HepG2 (cell line): Measurements from ENCODE around the gene ALMS1. TPM values are rescaled to one million over a fixed set of nuclear protein-coding genes. Genes with fewer than 3 reads are reported as not detected.
A peak's percentile ranks its signal among the peaks of the same experiment; 100 is the strongest.

ENCODE experiments used
- ATAC-seq: fragments of 200-7000 bp; cut with Tn5 transposase; 3 replicates; pipeline ENCODE4 v1.9.1; 2020; ENCODE audit warnings: mild to moderate bottlenecking, moderate library complexity
- BruUV-seq: library from RNA; stranded (reverse); fragments of 400-500 nt; replicated peaks from 2 replicates; lab custom pipeline; 2021; lab: Mats Ljungman, UMichigan
- CTCF ChIA-PET: fragments of 300-600 bp; formaldehyde crosslinking; extraction: SDS; loops from one replicate; lab custom pipeline; 2021; ENCODE audit warnings: low total read pairs, inconsistent platforms, low intra/inter-chr PET ratio; lab: Yijun Ruan, JAX
- POLR2A ChIA-PET: fragments of 350-600 bp; sonication (Branson Sonifier 250); formaldehyde crosslinking; loops from one replicate; lab custom pipeline; 2020; ENCODE audit warnings: antibody characterized with exemption, inconsistent platforms; lab: Yijun Ruan, JAX
- DNase-seq: peaks from one replicate; pipeline ENCODE4 v3.0.0-alpha.2; 2015; ENCODE audit warnings: low spot score
- FAIRE-seq: peaks from 3 replicates; lab custom pipeline; 2011; peaks lifted over from hg19 to GRCh38; lab: Jason Lieb, UNC
- H2AFZ ChIP-seq: one replicate; pipeline ENCODE4 v1.6.1; 2011; ENCODE audit warnings: low read length, inconsistent platforms
- H3K27ac ChIP-seq: fragments of 300-600 bp; 3 replicates; pipeline ENCODE4 v1.8.0; 2011; ENCODE audit warnings: mixed run types, mild to moderate bottlenecking, mixed read lengths, low read length, inconsistent platforms; ENCODE audit not compliant: insufficient read depth; ENCODE audit errors: extremely low read length
- H3K27me3 ChIP-seq, 2 experiments: fragments of 200-600 bp in 1 of 2; 2 replicates in 1 of 2; 3 replicates in 1 of 2; pipeline versions ENCODE4 v1.6.0 to v1.8.0; 2011; ENCODE audit warnings: low read length in 2 of 2, mild to moderate bottlenecking in 2 of 2, moderate library complexity in 2 of 2, inconsistent platforms in 1 of 2; ENCODE audit not compliant: insufficient read depth in 2 of 2, control insufficient read depth in 1 of 2
- H3K36me3 ChIP-seq, 2 experiments: fragments of 200-600 bp in 1 of 2; replicated peaks in 1 of 2; 2 replicates in 1 of 2; 3 replicates in 1 of 2; pipeline versions ENCODE4 v1.5.1 to v1.8.0; 2011; ENCODE audit warnings: low read length in 2 of 2, inconsistent platforms in 1 of 2; ENCODE audit not compliant: insufficient read depth in 2 of 2, control insufficient read depth in 1 of 2
- H3K4me1 ChIP-seq: 2 replicates; pipeline ENCODE4 v1.5.1; 2012; ENCODE audit warnings: low read length, inconsistent platforms; ENCODE audit not compliant: insufficient read depth
- H3K4me2 ChIP-seq: 2 replicates; pipeline ENCODE4 v1.6.0; 2011; ENCODE audit warnings: low read depth, low read length, inconsistent platforms
- H3K4me3 ChIP-seq, 3 experiments: fragments of 200-600 bp in 1 of 3; sonication (generic), shearing (Covaris generic) in 1 of 3; replicated peaks in 1 of 3; 2 replicates each; pipeline ENCODE4 v1.5.1; 2011 to 2016; ENCODE audit warnings: low read length in 3 of 3, inconsistent platforms in 2 of 3, low read depth in 2 of 3, mild to moderate bottlenecking in 2 of 3, control low read depth in 1 of 3, mixed read lengths in 1 of 3; ENCODE audit not compliant: insufficient read depth in 1 of 3
- H3K79me2 ChIP-seq: one replicate; pipeline ENCODE4 v1.6.1; 2011; ENCODE audit warnings: low read length, inconsistent platforms; ENCODE audit not compliant: insufficient read depth
- H3K9ac ChIP-seq: 2 replicates; pipeline ENCODE4 v1.6.0; 2011; ENCODE audit warnings: mild to moderate bottlenecking, low read depth, low read length, inconsistent platforms; ENCODE audit not compliant: insufficient read depth
- H3K9me3 ChIP-seq: 2 replicates; pipeline ENCODE4 v1.5.1; 2012; ENCODE audit warnings: mild to moderate bottlenecking, low read length
- H4K20me1 ChIP-seq: 2 replicates; pipeline ENCODE4 v1.6.0; 2011; ENCODE audit warnings: inconsistent platforms, mild to moderate bottlenecking, low read length, moderate library complexity; ENCODE audit not compliant: insufficient read depth
- ARNT ChIP-seq: fragments of 450-650 bp; IDR thresholded peaks from 2 replicates; pipeline ENCODE4 v1.6.1; 2017
- CENPT ChIP-seq: sonication (generic); formaldehyde crosslinking; IDR thresholded peaks from 2 replicates; pipeline ENCODE4 v1.8.0; 2022; ENCODE audit warnings: low read depth, mild to moderate bottlenecking, moderate library complexity, missing genetic modification reagents
- EED ChIP-seq: sonication (generic); formaldehyde crosslinking; IDR thresholded peaks from 2 replicates; pipeline ENCODE4 v1.5.0; 2020; ENCODE audit warnings: mild to moderate bottlenecking, missing genetic modification reagents
- GATA4 ChIP-seq: sonication (generic); IDR thresholded peaks from 2 replicates; pipeline ENCODE4 v1.6.1; 2016; ENCODE audit warnings: antibody characterized with exemption, low read depth, borderline replicate concordance
- GATAD1 ChIP-seq: IDR thresholded peaks from 2 replicates; pipeline ENCODE4 v1.6.1; 2016; ENCODE audit warnings: missing genetic modification reagents, missing compliant biosample characterization
- HOXA5 ChIP-seq: sonication (generic); formaldehyde crosslinking; IDR thresholded peaks from 2 replicates; pipeline ENCODE4 v1.4.0; 2020; ENCODE audit warnings: missing genetic modification reagents
- IRX3 ChIP-seq: sonication (generic); formaldehyde crosslinking; IDR thresholded peaks from 2 replicates; pipeline ENCODE4 v1.8.1; 2023; ENCODE audit warnings: mild to moderate bottlenecking, low read depth, missing genetic modification reagents, borderline replicate concordance
- MBNL3 ChIP-seq: fragments of 250-450 bp; sonication (Bioruptor Pico); conservative IDR thresholded peaks from 2 replicates; pipeline ENCODE4 v1.8.0; 2022; ENCODE audit warnings: mild to moderate bottlenecking, inconsistent platforms
- NR1H2 ChIP-seq: sonication (generic); formaldehyde crosslinking; IDR thresholded peaks from 2 replicates; pipeline ENCODE4 v1.8.1; 2022; ENCODE audit warnings: low read depth, missing genetic modification reagents, borderline replicate concordance
- REL ChIP-seq: sonication (generic); formaldehyde crosslinking; conservative IDR thresholded peaks from 2 replicates; pipeline ENCODE4 v1.8.0; 2022; ENCODE audit warnings: mild to moderate bottlenecking, missing genetic modification reagents, moderate library complexity
- SATB2 ChIP-seq: sonication (generic); formaldehyde crosslinking; IDR thresholded peaks from 2 replicates; pipeline ENCODE4 v1.5.0; 2020; ENCODE audit warnings: missing genetic modification reagents
- SNRNP70 ChIP-seq: fragments of 200-400 bp; formaldehyde crosslinking; IDR thresholded peaks from 2 replicates; pipeline ENCODE4 v1.6.1; 2017; ENCODE audit warnings: mild to moderate bottlenecking, low read depth, low read length, moderate library complexity
- THAP11 ChIP-seq: IDR thresholded peaks from 2 replicates; pipeline ENCODE4 v1.6.1; 2016; ENCODE audit warnings: missing biosample characterization, missing genetic modification reagents
- TOPORS ChIP-seq: sonication (generic); formaldehyde crosslinking; IDR thresholded peaks from 2 replicates; pipeline ENCODE4 v1.8.0; 2023; ENCODE audit warnings: mild to moderate bottlenecking, missing genetic modification reagents
- U2AF2 ChIP-seq: fragments of 200-400 bp; formaldehyde crosslinking; IDR thresholded peaks from 2 replicates; pipeline ENCODE4 v1.6.1; 2017; ENCODE audit warnings: low read depth, mild to moderate bottlenecking, low read length
- ZFX ChIP-seq: sonication (generic); formaldehyde crosslinking; IDR thresholded peaks from 2 replicates; pipeline ENCODE4 v1.4.0; 2020; ENCODE audit warnings: mild to moderate bottlenecking, low read depth, missing genetic modification reagents, moderate library complexity
- ZIK1 ChIP-seq: sonication (generic); formaldehyde crosslinking; IDR thresholded peaks from 2 replicates; pipeline ENCODE4 v1.5.0; 2020; ENCODE audit warnings: mild to moderate bottlenecking, low read depth, missing genetic modification reagents, borderline replicate concordance
- ZNF354B ChIP-seq: sonication (generic); formaldehyde crosslinking; IDR thresholded peaks from 2 replicates; pipeline ENCODE4 v1.8.0; 2022; ENCODE audit warnings: mild to moderate bottlenecking, missing genetic modification reagents
- ZSCAN25 ChIP-seq: sonication (generic); formaldehyde crosslinking; IDR thresholded peaks from 2 replicates; pipeline ENCODE4 v1.8.0; 2022; ENCODE audit warnings: mild to moderate bottlenecking, missing genetic modification reagents
- WGBS: methylation state at CpG from one replicate; pipeline ENCODE4 v1.1.6; 2017; ENCODE audit warnings: low lambda C conversion rate; 5-methylcytosine and 5-hydroxymethylcytosine counted together
- in situ Hi-C: cut with HindIII; loops from 2 replicates; pipeline ENCODE4 v1.10.0; 2017; ENCODE audit warnings: low pct_unique_long_range_greater_than_20kb; ENCODE audit not compliant: extremely low pct_ligation_motif_present
- intact Hi-C: fragments of 100-400 bp; cut with micrococcal nuclease; formaldehyde crosslinking; loops from one replicate; pipeline ENCODE4 v1.10.0; 2022; ENCODE audit not compliant: unreplicated experiment
- polyA plus RNA-seq, 8 experiments: library from polyadenylated mRNA; depleted of rRNA in 3 of 8; stranded (reverse) in 7 of 8; unstranded in 1 of 8; fragments of >200 nt; fragmentation: Illumina TruSeq in 4 of 8; extraction: Trizol in 4 of 8; gene quantifications; 2 replicates each; pipeline versions ENCODE4 v1.2.1 to v1.2.3, GENCODE V29; 2011 to 2016; ENCODE audit warnings: low read depth in 4 of 8, missing spikeins in 1 of 8, mixed read lengths in 1 of 8; ENCODE audit not compliant: insufficient read depth in 1 of 8
- total RNA-seq, 5 experiments: library from RNA; depleted of rRNA; stranded (reverse); fragments of >200 nt; fragmentation: Illumina TruSeq; extraction: Trizol; gene quantifications; 2 replicates each; pipeline ENCODE4 v1.2.3, GENCODE V29; 2016; ENCODE audit warnings: low read depth in 1 of 5
- TF ChIP-seq, protein P1 (sequence below): sonication (generic); formaldehyde crosslinking; IDR thresholded peaks from 2 replicates; pipeline ENCODE4 v1.4.0; 2020; ENCODE audit warnings: missing genetic modification reagents, borderline replicate concordance

ALMS1 gene
- total and polyA plus RNA-seq, 2 of the 13 experiments (the other 11 are each of a cell fraction or from before 2014, with no cell fraction given) = 12.9 to 21.2 TPM

DNA sequence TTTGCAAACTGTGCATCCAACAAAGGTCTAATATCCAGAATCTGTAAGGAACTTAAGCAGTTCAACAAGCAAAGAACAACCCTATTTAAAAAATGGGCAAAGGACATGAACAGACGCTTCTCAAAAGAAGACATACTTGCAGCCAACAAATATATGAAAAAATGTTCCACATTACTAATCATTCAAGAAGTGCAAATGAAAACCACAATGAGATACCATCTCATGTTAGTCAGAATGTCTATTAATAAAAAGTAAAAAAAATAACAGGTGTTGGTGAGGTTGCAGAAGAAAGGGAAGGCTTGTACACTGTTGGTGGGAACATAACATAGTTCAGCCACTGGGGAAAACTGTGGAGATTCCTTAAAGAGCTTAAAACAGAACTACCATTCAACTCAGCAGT, 130.4 kb downstream of the ALMS1 start:
- H3K4me1 ChIP-seq = no peaks in the 10 kb centered on the region
- H3K9me3 ChIP-seq = no peaks in the 10 kb centered on the region
- POLR2A ChIA-PET = no interaction called here
- TF ChIP-seq, protein P1, sequence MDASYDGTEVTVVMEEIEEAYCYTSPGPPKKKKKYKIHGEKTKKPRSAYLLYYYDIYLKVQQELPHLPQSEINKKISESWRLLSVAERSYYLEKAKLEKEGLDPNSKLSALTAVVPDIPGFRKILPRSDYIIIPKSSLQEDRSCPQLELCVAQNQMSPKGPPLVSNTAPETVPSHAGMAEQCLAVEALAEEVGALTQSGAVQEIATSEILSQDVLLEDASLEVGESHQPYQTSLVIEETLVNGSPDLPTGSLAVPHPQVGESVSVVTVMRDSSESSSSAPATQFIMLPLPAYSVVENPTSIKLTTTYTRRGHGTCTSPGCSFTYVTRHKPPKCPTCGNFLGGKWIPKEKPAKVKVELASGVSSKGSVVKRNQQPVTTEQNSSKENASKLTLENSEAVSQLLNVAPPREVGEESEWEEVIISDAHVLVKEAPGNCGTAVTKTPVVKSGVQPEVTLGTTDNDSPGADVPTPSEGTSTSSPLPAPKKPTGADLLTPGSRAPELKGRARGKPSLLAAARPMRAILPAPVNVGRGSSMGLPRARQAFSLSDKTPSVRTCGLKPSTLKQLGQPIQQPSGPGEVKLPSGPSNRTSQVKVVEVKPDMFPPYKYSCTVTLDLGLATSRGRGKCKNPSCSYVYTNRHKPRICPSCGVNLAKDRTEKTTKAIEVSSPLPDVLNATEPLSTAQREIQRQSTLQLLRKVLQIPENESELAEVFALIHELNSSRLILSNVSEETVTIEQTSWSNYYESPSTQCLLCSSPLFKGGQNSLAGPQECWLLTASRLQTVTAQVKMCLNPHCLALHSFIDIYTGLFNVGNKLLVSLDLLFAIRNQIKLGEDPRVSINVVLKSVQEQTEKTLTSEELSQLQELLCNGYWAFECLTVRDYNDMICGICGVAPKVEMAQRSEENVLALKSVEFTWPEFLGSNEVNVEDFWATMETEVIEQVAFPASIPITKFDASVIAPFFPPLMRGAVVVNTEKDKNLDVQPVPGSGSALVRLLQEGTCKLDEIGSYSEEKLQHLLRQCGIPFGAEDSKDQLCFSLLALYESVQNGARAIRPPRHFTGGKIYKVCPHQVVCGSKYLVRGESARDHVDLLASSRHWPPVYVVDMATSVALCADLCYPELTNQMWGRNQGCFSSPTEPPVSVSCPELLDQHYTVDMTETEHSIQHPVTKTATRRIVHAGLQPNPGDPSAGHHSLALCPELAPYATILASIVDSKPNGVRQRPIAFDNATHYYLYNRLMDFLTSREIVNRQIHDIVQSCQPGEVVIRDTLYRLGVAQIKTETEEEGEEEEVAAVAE (CRISPR knock-in tag) = no peak
- TF ChIP-seq SNRNP70 (no peak), ZFX (CRISPR knock-in tag) (no peak), THAP11 (CRISPR knock-in tag) (no peak), ARNT (no peak), ZNF354B (CRISPR knock-in tag) (no peak), HOXA5 (CRISPR knock-in tag) (no peak), CENPT (CRISPR knock-in tag) (no peak), GATAD1 (CRISPR knock-in tag) (no peak), ZSCAN25 (CRISPR knock-in tag) (no peak), TOPORS (CRISPR knock-in tag) (no peak), GATA4 (no peak), MBNL3 (CRISPR knock-in tag) (no peak), IRX3 (CRISPR knock-in tag) (no peak), EED (CRISPR knock-in tag) (no peak), U2AF2 (no peak), REL (CRISPR knock-in tag) (no peak), SATB2 (CRISPR knock-in tag) (no peak), ZIK1 (CRISPR knock-in tag) (no peak), NR1H2 (CRISPR knock-in tag) (no peak)
- H3K27ac ChIP-seq = no peak overlapping the region
- no peak overlapping the region for H2AFZ ChIP-seq
- 95% methylated on average over 1 of the region's 1 CpG for WGBS
- in situ Hi-C loops (no loop called here), intact Hi-C loops (no loop called here)
- H3K36me3 ChIP-seq = no peaks in the 10 kb centered on the region; a peak in 2 of 5 replicates
- no peak for DNase-seq
- CTCF ChIA-PET = no interaction called here
- peak; percentile 32 for FAIRE-seq
- no peak for ATAC-seq
- H3K27me3 ChIP-seq = no peaks in the 10 kb centered on the region
- H3K79me2 ChIP-seq = no peaks in the 10 kb centered on the region
- no peak overlapping the region for H3K4me3 ChIP-seq
- BruUV-seq = no TSS peak
- H3K4me2 ChIP-seq = no peak overlapping the region
- no peak overlapping the region for H3K9ac ChIP-seq
- no peaks in the 10 kb centered on the region for H4K20me1 ChIP-seq
